Measurements from ENCODE around the gene SH3BP1.
A peak's percentile ranks its signal among the peaks of the same experiment; 100 is the strongest.

The SH3BP1 gene

GRCh38 chr22:37676736-37677492 is 37.4 kb downstream of the SH3BP1 start:
- TF ChIP-seq, protein P1, sequence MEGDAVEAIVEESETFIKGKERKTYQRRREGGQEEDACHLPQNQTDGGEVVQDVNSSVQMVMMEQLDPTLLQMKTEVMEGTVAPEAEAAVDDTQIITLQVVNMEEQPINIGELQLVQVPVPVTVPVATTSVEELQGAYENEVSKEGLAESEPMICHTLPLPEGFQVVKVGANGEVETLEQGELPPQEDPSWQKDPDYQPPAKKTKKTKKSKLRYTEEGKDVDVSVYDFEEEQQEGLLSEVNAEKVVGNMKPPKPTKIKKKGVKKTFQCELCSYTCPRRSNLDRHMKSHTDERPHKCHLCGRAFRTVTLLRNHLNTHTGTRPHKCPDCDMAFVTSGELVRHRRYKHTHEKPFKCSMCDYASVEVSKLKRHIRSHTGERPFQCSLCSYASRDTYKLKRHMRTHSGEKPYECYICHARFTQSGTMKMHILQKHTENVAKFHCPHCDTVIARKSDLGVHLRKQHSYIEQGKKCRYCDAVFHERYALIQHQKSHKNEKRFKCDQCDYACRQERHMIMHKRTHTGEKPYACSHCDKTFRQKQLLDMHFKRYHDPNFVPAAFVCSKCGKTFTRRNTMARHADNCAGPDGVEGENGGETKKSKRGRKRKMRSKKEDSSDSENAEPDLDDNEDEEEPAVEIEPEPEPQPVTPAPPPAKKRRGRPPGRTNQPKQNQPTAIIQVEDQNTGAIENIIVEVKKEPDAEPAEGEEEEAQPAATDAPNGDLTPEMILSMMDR (IDR thresholded peaks at IDR 0.05; ENCODE audit: low read length, missing control alignments), result no peak
- peak overlapping the region; percentile 93 for H3K4me3 ChIP-seq (replicated peaks; ENCODE audit: low read depth, low read length)
- peak; percentile 97 for DNase-seq (ENCODE audit: low read depth)

DNA sequence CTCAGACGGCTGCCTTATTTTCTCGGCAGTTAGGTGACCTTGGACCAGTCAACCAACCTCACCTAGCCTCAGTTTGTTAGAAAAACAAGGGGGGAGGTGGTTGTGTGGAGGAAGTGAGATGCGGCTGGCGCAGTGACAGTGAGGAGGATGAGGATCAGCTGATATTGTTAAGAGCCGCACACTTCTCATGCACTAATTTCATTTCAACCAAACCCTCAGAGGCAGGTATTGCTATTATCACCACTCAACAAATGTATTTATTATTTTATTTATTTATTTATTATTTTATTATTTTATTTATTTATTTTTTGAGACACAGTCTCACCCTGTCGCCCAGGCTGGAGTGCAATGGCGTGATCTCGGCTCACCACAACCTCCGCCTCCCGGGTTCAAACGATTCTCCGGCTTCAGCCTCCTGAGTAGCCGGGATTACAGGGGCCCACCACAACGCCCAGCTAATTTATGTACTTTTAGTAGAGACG is 38.1 kb downstream of the SH3BP1 start:
- no peak for DNase-seq (ENCODE audit: low read depth)
- H3K4me3 ChIP-seq (replicated peaks; ENCODE audit: low read depth, low read length), result peak overlapping the region; percentile 93
- TF ChIP-seq, protein P1 (IDR thresholded peaks at IDR 0.05; ENCODE audit: low read length, missing control alignments), result no peak

- no peak for DNase-seq (ENCODE audit: low read depth)
- peak overlapping the region; percentile 93 for H3K4me3 ChIP-seq (replicated peaks; ENCODE audit: low read depth, low read length)
- TF ChIP-seq, protein P1 (IDR thresholded peaks at IDR 0.05; ENCODE audit: low read length, missing control alignments), result no peak
Observed at GRCh38 chr22:37678372-37678771, 38.9 kb downstream of the SH3BP1 start.

- H3K4me3 ChIP-seq (replicated peaks; ENCODE audit: low read depth, low read length), result no peak overlapping the region
- TF ChIP-seq, protein P1 (IDR thresholded peaks at IDR 0.05; ENCODE audit: low read length, missing control alignments), result no peak
- no peak for DNase-seq (ENCODE audit: low read depth)
Observed at GRCh38 chr22:37679670-37680069, 40.2 kb downstream of the SH3BP1 start.

- TF ChIP-seq, protein P1 (IDR thresholded peaks at IDR 0.05; ENCODE audit: low read length, missing control alignments), result no peak
- no peak overlapping the region for H3K4me3 ChIP-seq (replicated peaks; ENCODE audit: low read depth, low read length)
- no peak for DNase-seq (ENCODE audit: low read depth)
Observed at GRCh38 chr22:37680191-37680851, 40.9 kb downstream of the SH3BP1 start.

GRCh38 chr22:37681001-37681424 is 41.5 kb downstream of the SH3BP1 start:
- DNase-seq (ENCODE audit: low read depth), result no peak
- TF ChIP-seq, protein P1 (IDR thresholded peaks at IDR 0.05; ENCODE audit: low read length, missing control alignments), result no peak
- H3K4me3 ChIP-seq (replicated peaks; ENCODE audit: low read depth, low read length), result no peak overlapping the region
